ENCODE data around the gene THSD7B.

GRCh38 chr2:137223722-137224121 lies 458.4 kb downstream of the THSD7B start:
- no peak for TF ChIP-seq EZH2 (IDR thresholded peaks at IDR 0.05; ENCODE audit: insufficient read depth, poor library complexity, severe bottlenecking)
- no peak for TF ChIP-seq EZH2phosphoT487 (IDR thresholded peaks at IDR 0.05; ENCODE audit: insufficient read depth, low read depth)
